NAMALWA (cell line): ENCODE measurements around the gene MSH2.
"Not testable (repeated sequence)": the region's sequence is repeated elsewhere in the genome, so short reads cannot be mapped to it uniquely, and the experiment has no call there.

Experiments
- DNase-seq: peaks from one replicate; pipeline ENCODE4 v3.0.0-alpha.2; 2015; ENCODE audit warnings: low spot score

The MSH2 gene

DNA sequence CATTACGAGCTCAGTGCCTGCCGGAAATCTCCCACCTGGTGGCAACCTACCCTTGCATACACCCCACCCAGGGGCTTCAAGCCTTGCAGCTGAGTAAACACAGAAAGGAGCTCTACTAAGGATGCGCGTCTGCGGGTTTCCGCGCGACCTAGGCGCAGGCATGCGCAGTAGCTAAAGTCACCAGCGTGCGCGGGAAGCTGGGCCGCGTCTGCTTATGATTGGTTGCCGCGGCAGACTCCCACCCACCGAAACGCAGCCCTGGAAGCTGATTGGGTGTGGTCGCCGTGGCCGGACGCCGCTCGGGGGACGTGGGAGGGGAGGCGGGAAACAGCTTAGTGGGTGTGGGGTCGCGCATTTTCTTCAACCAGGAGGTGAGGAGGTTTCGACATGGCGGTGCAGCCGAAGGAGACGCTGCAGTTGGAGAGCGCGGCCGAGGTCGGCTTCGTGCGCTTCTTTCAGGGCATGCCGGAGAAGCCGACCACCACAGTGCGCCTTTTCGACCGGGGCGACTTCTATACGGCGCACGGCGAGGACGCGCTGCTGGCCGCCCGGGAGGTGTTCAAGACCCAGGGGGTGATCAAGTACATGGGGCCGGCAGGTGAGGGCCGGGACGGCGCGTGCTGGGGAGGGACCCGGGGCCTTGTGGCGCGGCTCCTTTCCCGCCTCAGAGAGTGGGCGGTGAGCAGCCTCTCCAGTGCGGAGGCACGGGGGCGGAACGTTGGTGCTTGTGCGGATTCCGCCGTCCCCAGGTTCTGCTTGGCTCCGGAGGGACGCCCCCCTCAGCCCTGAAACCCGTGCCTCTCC, at the start of gene MSH2:
MSH2 (plus strand) TSS at position 352 of the 804 bp plus-strand sequence; CDS start at position 388, 36 bp downstream.
- DNase-seq = peak; percentile 96

GRCh38 chr2:47354013-47354847, 48.7 kb upstream of the MSH2 start:
- DNase-seq = no peak

DNA sequence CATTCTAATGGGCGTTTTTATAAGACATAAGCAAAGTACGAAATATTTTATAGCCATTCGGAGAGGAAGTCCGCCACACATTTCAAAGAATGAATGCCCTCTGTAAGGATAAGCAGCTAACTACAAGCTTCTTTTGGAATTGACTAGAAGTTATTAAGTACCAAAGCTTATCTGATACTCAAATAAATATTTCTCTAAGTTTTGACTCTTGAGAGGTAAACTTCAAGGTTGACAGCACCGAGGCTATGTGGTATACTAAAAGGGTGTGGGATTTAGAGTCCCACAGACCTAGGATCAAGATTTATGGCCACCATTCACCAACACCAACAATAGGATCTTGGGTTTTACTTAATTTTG, 48.1 kb upstream of the MSH2 start:
- DNase-seq = no peak

DNA sequence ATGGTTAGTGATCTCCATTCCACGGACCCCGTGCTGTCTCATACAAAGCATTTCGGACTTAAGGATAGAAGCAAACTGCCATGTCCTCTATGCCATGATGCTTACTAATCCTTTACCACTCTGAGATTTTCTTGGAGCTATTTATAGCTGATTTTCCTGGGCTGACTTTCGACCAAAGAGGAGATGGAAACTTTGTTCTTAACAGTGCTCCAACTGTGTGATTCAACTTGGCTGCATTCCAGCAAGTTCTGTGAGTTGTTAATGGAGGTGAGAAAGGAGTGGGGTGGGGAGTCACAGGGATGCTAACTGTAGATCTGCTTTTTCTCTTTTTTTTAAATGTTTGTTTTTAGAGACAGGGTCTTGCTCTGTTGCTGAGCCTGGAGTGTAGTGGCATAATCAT, 45.5 kb upstream of the MSH2 start:
- DNase-seq = no peak

- no peak for DNase-seq
Observed at GRCh38 chr2:47359375-47359868, 43.5 kb upstream of the MSH2 start.

DNA sequence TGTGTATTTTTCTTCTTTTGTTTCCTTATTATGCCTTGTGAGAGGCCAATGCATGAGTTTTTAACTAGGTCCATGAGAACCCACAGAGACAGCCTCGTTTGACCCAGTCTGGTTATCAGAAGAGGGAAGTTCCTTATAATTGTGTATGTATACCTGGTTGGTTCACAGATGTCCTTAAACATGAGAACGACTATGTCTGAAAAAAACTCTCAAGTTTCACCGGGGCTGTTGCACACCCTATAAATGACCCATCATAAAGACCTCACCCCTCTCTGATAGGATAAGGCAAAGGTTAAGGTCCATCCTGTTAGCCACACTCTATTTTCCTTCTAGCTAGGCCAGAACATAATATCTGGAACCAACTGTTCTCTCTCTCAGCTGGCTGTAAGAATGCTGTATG, 42.7 kb upstream of the MSH2 start:
- no peak for DNase-seq

DNA sequence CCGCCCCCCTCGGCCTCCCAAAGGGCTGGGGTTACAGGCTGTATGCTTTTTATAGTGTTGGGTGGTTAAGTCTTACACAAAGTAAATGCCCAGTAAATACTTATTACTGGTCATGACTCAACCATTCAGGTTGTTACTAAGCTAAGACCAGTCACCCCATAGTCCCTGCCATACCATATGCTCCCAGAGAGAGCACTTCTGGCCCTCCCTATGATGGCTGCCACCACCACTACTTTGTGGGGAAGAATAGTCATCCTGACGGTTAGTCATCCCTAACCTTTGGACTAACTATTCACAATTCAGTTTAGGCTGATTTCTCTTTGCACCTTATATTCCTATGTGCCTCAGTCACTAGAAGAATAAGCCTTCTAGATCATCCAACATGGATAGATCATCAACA, 42.0 kb upstream of the MSH2 start:
- DNase-seq = no peak

DNA sequence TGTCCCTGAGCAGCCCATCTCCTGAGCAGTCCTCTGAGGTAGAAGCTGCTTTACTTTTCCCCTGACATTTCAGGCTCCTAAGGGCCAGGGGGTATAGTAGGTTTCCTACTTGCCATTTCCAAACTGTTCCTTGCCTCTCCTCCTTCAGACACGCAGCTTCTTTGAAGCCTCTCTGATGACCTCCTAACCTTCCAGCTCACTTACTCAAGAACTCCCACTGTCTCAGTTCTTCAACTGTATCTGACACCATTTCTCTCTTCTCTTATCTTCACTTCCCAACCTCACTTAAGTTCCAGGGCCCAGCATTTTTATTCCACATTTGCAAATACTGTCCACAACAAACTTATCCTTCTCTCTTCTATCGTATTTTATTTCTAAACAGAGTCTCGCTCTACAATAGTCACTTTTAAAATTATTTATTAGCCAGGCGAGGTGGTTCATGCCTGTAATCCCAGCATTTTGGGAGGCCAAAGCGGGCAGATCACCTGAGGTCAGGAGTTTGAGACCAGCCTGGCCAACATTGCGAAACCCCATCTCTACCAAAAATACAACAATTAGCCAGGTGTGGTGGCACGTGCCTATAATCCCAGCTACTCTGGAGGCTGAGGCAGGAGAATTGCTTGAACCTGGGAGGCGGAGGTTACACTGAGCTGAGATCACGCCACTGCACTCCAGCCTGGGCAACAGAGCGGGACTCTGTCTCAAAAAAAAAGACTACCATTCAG, 41.3 kb upstream of the MSH2 start:
- not testable (repeated sequence) for DNase-seq

DNA sequence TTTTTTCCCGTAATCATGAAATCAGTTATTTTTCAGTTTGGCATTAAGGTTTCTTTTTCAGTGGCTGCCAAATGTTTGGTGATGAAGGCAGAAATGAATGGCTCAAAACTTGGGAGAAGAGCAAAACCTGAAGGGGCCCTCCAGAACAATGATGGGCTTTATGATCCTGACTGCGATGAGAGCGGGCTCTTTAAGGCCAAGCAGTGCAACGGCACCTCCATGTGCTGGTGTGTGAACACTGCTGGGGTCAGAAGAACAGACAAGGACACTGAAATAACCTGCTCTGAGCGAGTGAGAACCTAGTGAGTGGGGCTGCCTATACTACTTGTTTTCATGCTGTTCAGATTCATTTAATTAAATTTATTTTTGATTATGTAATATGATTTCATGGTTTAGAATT, 29.2 kb upstream of the MSH2 start:
- no peak for DNase-seq

DNA sequence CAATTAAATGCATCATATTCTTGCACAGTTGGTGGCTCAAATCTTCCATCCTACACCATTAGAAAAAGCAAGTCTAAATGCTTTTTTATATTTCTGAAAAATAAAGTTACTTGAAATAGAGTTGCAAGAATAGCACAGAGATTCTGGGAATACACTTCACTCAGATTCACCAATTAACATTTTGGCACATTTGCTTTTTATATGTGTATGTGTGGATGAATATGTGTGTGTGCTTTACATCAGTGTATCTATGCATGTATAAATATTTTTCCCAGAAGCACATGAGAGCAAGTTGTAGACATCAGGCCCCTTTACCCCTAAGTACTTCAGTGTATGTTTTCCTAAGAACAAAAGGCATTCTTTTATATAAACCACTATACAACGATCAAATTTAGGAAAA, 27.6 kb upstream of the MSH2 start:
- DNase-seq = no peak

DNA sequence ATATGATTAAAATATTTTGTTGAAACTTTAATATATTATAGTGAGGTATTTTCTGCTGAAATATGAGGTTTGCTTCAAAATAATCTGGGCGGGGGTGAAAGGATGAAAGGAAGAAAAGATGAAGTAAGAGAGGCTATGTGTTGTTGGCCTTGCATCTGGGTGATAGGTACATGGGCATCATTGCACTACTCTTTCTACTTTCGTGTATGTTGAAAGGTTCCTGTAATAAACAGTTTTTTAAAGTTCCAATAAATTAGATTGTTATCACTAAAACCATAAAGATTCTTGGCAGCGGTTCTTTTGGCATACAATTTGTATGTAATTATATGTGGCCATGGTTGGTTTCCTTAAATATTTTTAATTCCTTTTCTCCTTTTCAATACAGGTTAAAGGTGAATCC, 23.6 kb upstream of the MSH2 start:
- DNase-seq = no peak

DNA sequence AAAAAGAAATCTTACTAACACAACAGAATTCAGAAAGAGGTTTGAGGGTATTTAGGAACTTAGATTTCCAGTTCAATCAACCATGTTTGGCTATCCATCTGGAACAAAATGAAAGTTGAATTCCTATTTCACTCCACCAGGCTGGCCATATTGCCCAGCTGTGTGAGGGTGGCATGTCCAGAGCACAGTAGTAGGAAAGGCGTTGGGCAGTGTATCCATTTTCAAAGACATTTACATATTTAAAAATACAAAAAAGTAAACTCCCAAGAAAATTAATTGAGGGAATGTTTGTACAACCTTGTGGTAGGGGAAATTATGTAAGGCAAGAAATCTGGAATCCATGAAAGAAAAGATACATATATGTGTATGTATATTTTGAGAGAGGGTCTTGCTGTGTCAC, 21.5 kb upstream of the MSH2 start:
- no peak for DNase-seq

- no peak for DNase-seq
Observed at GRCh38 chr2:47386551-47386950, 16.4 kb upstream of the MSH2 start.

GRCh38 chr2:47388888-47389287, 14.1 kb upstream of the MSH2 start:
- DNase-seq = no peak

- DNase-seq = no peak
Observed at GRCh38 chr2:47389692-47390091, 13.3 kb upstream of the MSH2 start.

DNA sequence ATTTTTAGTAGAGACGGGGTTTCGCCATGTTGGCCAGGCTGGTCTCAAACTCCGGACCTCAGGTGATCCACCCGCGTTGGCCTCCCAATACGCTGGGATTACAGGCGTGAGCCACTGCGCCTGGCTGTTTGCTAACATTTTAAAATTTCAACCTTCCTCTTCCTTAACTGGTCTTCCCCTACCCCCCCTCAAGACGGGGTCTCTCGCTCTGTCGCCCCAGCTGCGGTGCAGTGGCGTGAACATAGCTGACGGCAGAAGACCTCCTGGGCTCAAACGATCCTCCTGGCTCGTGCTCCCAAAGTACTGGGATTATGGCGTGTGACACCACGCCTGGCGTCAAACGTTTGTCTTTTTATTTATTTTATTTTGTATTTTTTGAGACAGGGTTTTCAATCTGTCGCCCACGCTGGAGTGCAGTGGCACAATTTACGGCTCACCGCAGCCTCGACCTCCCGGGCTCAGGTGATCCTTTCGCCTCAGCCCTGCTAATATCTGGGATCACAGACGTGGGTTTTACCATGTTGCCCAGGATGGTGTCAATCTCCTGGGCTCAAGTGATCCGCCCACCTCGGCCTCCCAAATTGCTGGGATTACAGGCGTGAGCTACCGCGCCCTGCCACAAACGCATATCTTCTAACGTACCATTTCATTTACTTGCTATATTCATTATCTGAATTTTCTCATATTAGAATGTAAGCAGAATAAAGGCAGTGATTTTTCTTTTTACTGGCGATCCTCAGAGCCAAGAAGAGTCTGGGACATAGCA, 984 bp upstream of the MSH2 start:
- no peak for DNase-seq

DNA sequence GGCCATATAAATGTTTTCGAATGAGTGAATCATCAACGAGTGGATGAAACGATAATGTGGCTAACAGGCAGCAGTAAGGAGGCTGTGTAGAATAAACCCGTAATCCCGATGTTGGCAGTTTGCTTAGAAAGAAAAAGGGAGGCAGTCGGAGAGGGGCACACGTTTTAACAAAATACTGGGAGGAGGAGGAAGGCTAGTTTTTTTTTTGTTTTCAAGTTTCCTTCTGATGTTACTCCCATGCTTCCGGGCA, 476 bp upstream of the MSH2 start:
- no peak for DNase-seq

DNA sequence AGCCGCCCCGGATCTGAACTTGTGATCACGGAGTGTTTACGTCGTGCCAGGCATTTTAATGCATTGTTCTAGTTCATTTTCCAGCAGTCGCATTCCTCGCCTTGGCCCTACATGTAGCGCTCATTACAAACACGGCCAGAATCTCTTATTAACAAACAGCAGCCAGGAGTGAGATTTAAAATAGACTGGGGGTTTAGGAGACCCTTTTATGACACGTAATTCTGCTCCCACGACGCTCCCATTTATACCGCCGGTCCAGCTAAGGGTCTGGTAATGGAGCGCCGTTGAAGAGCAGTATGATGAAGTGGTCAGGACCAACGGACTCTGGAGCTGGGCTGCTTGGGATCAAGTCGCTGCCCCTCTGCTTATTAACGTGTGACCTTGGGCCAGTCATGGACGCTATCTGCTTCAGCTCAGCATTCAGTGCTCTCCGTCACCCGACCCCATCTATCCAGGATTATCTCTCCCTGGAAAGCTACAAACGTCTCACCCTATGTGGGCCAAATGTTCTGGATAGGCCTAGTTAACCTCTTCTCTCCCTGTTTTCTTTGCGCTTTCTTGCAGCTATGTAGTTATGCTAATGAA, 745 bp downstream of the MSH2 start:
- DNase-seq = no peak

DNA sequence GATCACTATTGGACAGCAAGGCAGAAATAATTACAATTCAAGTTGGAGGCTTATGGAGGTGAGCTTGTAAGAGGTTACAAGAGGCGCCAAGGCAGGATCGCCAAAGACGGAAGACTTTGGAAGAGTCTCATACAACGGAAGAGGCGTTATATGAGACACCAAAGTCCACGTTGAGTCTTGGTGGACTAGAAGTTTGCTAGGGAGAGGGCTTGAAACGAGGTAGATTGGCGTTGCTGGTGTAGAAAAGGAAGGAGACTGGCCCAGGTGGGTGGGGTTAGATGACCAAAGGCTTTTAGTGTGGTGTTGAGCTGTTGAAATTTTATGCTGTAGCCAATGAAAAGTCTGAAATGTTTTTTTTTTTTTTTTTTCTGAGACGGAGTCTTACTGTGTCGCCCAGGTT, 1.4 kb downstream of the MSH2 start:
- no peak for DNase-seq

- DNase-seq = no peak
Observed at GRCh38 chr2:47405757-47406156, 2.8 kb downstream of the MSH2 start.

- not testable (repeated sequence) for DNase-seq
Observed at GRCh38 chr2:47406649-47407330, 3.8 kb downstream of the MSH2 start.
